Liver (tissue), 9 donors: ENCODE measurements around the gene SH3BP5L. TPM values are rescaled to one million over a fixed set of nuclear protein-coding genes. Genes with fewer than 3 reads are reported as not detected.

Experiments used
- DNase-seq: peaks from one replicate; pipeline ENCODE4 v3.0.0-alpha.2; 2017; ENCODE audit warnings: low spot score
- H3K27ac ChIP-seq, 2 donors: one replicate each; pipeline ENCODE4 v1.7.0; 2013; ENCODE audit warnings: inconsistent platforms in 2 of 2, low read length in 2 of 2, control low read depth in 1 of 2, low read depth in 1 of 2, mild to moderate bottlenecking in 1 of 2
- H3K27me3 ChIP-seq, 4 donors: one replicate each; pipeline versions ENCODE4 v1.6.1 to v1.7.0; 2013; ENCODE audit warnings: low read length in 3 of 4, inconsistent platforms in 1 of 4, mild to moderate bottlenecking in 1 of 4, moderate library complexity in 1 of 4; ENCODE audit not compliant: control insufficient read depth in 4 of 4, insufficient read depth in 4 of 4
- H3K36me3 ChIP-seq, 4 donors: one replicate each; pipeline versions ENCODE4 v1.6.1 to v1.7.0; 2013; ENCODE audit warnings: low read length in 3 of 4, mild to moderate bottlenecking in 3 of 4, low read depth in 1 of 4, moderate library complexity in 1 of 4; ENCODE audit not compliant: control insufficient read depth in 4 of 4, insufficient read depth in 3 of 4
- H3K4me1 ChIP-seq, 4 donors: one replicate each; pipeline versions ENCODE4 v1.6.1 to v1.7.0; 2013; ENCODE audit warnings: low read length in 3 of 4, mild to moderate bottlenecking in 3 of 4, moderate library complexity in 1 of 4; ENCODE audit not compliant: control insufficient read depth in 4 of 4, insufficient read depth in 4 of 4
- H3K4me3 ChIP-seq, 3 donors: one replicate each; pipeline versions ENCODE4 v1.6.1 to v1.7.0; 2013; ENCODE audit warnings: low read length in 3 of 3, control low read depth in 1 of 3, low read depth in 1 of 3, mild to moderate bottlenecking in 1 of 3
- H3K9ac ChIP-seq, 2 donors: one replicate each; pipeline ENCODE4 v1.7.0; 2013; ENCODE audit warnings: low read length in 2 of 2, mild to moderate bottlenecking in 2 of 2, moderate library complexity in 2 of 2, control low read depth in 1 of 2, low read depth in 1 of 2
- H3K9me3 ChIP-seq, 4 donors: one replicate each; pipeline versions ENCODE4 v1.6.1 to v1.7.0; 2013; ENCODE audit warnings: low read length in 3 of 4; ENCODE audit not compliant: control insufficient read depth in 4 of 4
- GABPA ChIP-seq, 2 donors: IDR thresholded peaks in 1 of 2; conservative IDR thresholded peaks in 1 of 2; 2 replicates each; pipeline ENCODE4 v1.6.1; 2016; ENCODE audit warnings: antibody characterized with exemption in 2 of 2, mild to moderate bottlenecking in 1 of 2, moderate library complexity in 1 of 2
- HNF4A ChIP-seq, 2 donors: conservative IDR thresholded peaks; 2 replicates each; pipeline ENCODE4 v1.6.1; 2016; ENCODE audit warnings: antibody characterized with exemption in 2 of 2, mild to moderate bottlenecking in 2 of 2
- HNF4G ChIP-seq: IDR thresholded peaks from 2 replicates; pipeline ENCODE4 v1.6.1; 2016; ENCODE audit warnings: antibody characterized with exemption
- JUND ChIP-seq, 2 donors: IDR thresholded peaks; 2 replicates each; pipeline ENCODE4 v1.6.1; 2016; ENCODE audit warnings: antibody characterized with exemption in 2 of 2
- NR2F2 ChIP-seq: IDR thresholded peaks from 2 replicates; pipeline ENCODE4 v1.6.1; 2016; ENCODE audit warnings: antibody characterized with exemption
- RAD21 ChIP-seq, 2 donors: IDR thresholded peaks; 2 replicates each; pipeline ENCODE4 v1.6.1; 2016; ENCODE audit warnings: antibody characterized with exemption in 2 of 2, mild to moderate bottlenecking in 2 of 2
- REST ChIP-seq: IDR thresholded peaks from 2 replicates; pipeline ENCODE4 v1.6.1; 2016; ENCODE audit warnings: antibody characterized with exemption, mild to moderate bottlenecking
- RXRA ChIP-seq, 2 donors: IDR thresholded peaks; 2 replicates each; pipeline ENCODE4 v1.6.1; 2017 to 2018; ENCODE audit warnings: antibody characterized with exemption in 2 of 2, mild to moderate bottlenecking in 1 of 2
- YY1 ChIP-seq: IDR thresholded peaks from 2 replicates; pipeline ENCODE4 v1.6.1; 2016; ENCODE audit warnings: antibody characterized with exemption, mild to moderate bottlenecking
- WGBS: extraction: QIAGEN DNeasy Blood & Tissue Kit; methylation state at CpG from one replicate; pipeline ENCODE4 v1.1.7; 2013; 5-methylcytosine and 5-hydroxymethylcytosine counted together
- polyA plus RNA-seq, 2 donors: library from polyadenylated mRNA; stranded (reverse) in 1 of 2; unstranded in 1 of 2; fragments of 200-250 nt in 1 of 2; fragments of >200 nt in 1 of 2; fragmentation: Nextera tagmentation in 1 of 2; extraction: Ambion mirVana in 1 of 2; gene quantifications; one replicate each; pipeline versions ENCODE4 v1.2.1 to v1.2.3, GENCODE V29; 2013 to 2015
- total RNA-seq, 2 donors: library from RNA; depleted of rRNA; stranded (reverse); fragments of >200 nt; gene quantifications; one replicate each; pipeline ENCODE4 v1.2.3, GENCODE V29; 2014
- TF ChIP-seq, protein P1 (sequence below): fragments of 150-350 bp; IDR thresholded peaks from 2 replicates; pipeline ENCODE4 v1.5.1; 2017; ENCODE audit warnings: improper control_type of control experiment, low read depth, low read length; ENCODE audit not compliant: missing input control
- TF ChIP-seq, protein P2 (sequence below): IDR thresholded peaks from 2 replicates; pipeline ENCODE4 v1.6.1; 2016; ENCODE audit warnings: antibody characterized with exemption
- TF ChIP-seq, protein P3 (sequence below): IDR thresholded peaks from 2 replicates; pipeline ENCODE4 v1.6.1; 2016; ENCODE audit warnings: antibody characterized with exemption
- donor health status: healthy.
- donor health status: healthy.
- donor health status: healthy.
- donor health status: healthy.
- donor health status: healthy.

The SH3BP5L gene
- total and polyA plus RNA-seq, 4 donors: 1.5 to 16.4 (median 12.4) TPM

DNA sequence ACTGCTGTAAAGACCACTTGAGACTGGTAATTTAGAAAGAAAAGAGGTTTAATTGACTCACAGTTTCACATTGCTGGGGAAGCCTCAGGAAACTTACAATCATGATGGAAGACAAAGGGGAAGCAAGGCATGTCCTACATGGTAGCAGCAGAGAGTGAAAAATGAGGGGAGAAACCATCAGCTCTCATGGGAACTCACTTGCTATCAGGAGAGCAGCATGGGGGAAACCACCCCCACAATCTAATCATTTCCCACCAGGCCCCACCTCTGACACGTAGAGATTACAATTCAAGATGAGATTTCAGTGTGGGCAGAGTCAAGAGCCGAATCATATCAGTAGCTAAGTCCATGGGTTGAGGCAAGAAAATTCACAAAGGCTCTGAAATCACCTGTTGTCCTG, 46.4 kb downstream of the SH3BP5L start:
- no peak for DNase-seq
- H3K9me3 ChIP-seq: peaks cover 0 to 3% (median 1%) of the 10 kb centered on the region in 4 donors
- H3K4me3 ChIP-seq: no peak overlapping the region
- H3K27ac ChIP-seq: no peak overlapping the region
- H3K4me1 ChIP-seq: no peaks in the 10 kb centered on the region
- no peaks in the 10 kb centered on the region for H3K36me3 ChIP-seq
- no peak for TF ChIP-seq YY1
- TF ChIP-seq, protein P1, sequence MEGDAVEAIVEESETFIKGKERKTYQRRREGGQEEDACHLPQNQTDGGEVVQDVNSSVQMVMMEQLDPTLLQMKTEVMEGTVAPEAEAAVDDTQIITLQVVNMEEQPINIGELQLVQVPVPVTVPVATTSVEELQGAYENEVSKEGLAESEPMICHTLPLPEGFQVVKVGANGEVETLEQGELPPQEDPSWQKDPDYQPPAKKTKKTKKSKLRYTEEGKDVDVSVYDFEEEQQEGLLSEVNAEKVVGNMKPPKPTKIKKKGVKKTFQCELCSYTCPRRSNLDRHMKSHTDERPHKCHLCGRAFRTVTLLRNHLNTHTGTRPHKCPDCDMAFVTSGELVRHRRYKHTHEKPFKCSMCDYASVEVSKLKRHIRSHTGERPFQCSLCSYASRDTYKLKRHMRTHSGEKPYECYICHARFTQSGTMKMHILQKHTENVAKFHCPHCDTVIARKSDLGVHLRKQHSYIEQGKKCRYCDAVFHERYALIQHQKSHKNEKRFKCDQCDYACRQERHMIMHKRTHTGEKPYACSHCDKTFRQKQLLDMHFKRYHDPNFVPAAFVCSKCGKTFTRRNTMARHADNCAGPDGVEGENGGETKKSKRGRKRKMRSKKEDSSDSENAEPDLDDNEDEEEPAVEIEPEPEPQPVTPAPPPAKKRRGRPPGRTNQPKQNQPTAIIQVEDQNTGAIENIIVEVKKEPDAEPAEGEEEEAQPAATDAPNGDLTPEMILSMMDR: no peak
- no peak for TF ChIP-seq HNF4A (conservative IDR thresholded peaks at IDR 0.05)
- TF ChIP-seq, protein P2, sequence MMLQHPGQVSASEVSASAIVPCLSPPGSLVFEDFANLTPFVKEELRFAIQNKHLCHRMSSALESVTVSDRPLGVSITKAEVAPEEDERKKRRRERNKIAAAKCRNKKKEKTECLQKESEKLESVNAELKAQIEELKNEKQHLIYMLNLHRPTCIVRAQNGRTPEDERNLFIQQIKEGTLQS: no peak
- no peak for TF ChIP-seq JUND (IDR thresholded peaks at IDR 0.05)
- no peak for TF ChIP-seq HNF4G
- TF ChIP-seq, protein P3, sequence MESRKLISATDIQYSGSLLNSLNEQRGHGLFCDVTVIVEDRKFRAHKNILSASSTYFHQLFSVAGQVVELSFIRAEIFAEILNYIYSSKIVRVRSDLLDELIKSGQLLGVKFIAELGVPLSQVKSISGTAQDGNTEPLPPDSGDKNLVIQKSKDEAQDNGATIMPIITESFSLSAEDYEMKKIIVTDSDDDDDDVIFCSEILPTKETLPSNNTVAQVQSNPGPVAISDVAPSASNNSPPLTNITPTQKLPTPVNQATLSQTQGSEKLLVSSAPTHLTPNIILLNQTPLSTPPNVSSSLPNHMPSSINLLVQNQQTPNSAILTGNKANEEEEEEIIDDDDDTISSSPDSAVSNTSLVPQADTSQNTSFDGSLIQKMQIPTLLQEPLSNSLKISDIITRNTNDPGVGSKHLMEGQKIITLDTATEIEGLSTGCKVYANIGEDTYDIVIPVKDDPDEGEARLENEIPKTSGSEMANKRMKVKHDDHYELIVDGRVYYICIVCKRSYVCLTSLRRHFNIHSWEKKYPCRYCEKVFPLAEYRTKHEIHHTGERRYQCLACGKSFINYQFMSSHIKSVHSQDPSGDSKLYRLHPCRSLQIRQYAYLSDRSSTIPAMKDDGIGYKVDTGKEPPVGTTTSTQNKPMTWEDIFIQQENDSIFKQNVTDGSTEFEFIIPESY: no peak
- TF ChIP-seq RXRA (IDR thresholded peaks at IDR 0.05): no peak
- no peak for TF ChIP-seq RAD21 (IDR thresholded peaks at IDR 0.05)
- no peak for TF ChIP-seq NR2F2
- WGBS: 78% methylated on average over 2 of the region's 2 CpGs
- no peak overlapping the region for H3K9ac ChIP-seq
- no peaks in the 10 kb centered on the region for H3K27me3 ChIP-seq

GRCh38 chr1:248778906-248779305, 46.8 kb downstream of the SH3BP5L start:
- Histone ChIP-seq H3K27ac (no peak overlapping the region), H3K36me3 (no peaks in the 10 kb centered on the region), H3K9ac (no peak overlapping the region), H3K27me3 (no peaks in the 10 kb centered on the region), H3K4me1 (no peaks in the 10 kb centered on the region), H3K4me3 (no peak overlapping the region), H3K9me3 (peaks cover 0 to 3% (median 1%) of the 10 kb centered on the region in 4 donors)
- no peak for DNase-seq
- 88% methylated on average over 2 of the region's 2 CpGs for WGBS
- TF ChIP-seq GABPA (IDR thresholded peaks at IDR 0.05 in 1 of 2, conservative IDR thresholded peaks at IDR 0.05 in 1 of 2): no peak
- TF ChIP-seq, protein P2: no peak
- TF ChIP-seq HNF4G: no peak
- TF ChIP-seq NR2F2: no peak
- no peak for TF ChIP-seq HNF4A (conservative IDR thresholded peaks at IDR 0.05)
- TF ChIP-seq REST: no peak
